Measurements from ENCODE around the gene SUGT1.

The SUGT1 gene

GRCh38 chr13:52723181-52723580, 70.5 kb downstream of the SUGT1 start:
- H3K4me2 ChIP-seq (ENCODE audit: low read length) = no peak overlapping the region
- no peak overlapping the region for H2AFZ ChIP-seq (ENCODE audit: low read length)
- H3K27ac ChIP-seq (ENCODE audit: low read depth, low read length, poor library complexity, severe bottlenecking) = no peak overlapping the region
- H3K36me3 ChIP-seq (ENCODE audit: insufficient read depth, low read length) = no peaks in the 10 kb centered on the region
- no peak overlapping the region for H3K9ac ChIP-seq (ENCODE audit: low read length)
- no peaks in the 10 kb centered on the region for H3K79me2 ChIP-seq (ENCODE audit: insufficient read depth, low read length)
- no peaks in the 10 kb centered on the region for H3K9me2 ChIP-seq (ENCODE audit: low read depth, low read length)
- no peak overlapping the region for H3K4me3 ChIP-seq (ENCODE audit: low read depth, low read length, poor library complexity, severe bottlenecking)
- no peaks in the 10 kb centered on the region for H3K4me1 ChIP-seq (ENCODE audit: insufficient read depth, low read length, severe bottlenecking)
- H3F3A ChIP-seq (ENCODE audit: insufficient read depth, low read length) = no peaks in the 10 kb centered on the region
- H3K27me3 ChIP-seq (ENCODE audit: insufficient read depth, low read length) = no peaks in the 10 kb centered on the region
- no peaks in the 10 kb centered on the region for H4K20me1 ChIP-seq (ENCODE audit: insufficient read depth, low read length)
- TF ChIP-seq EZH2 (IDR thresholded peaks at IDR 0.05; ENCODE audit: borderline replicate concordance, low read length) (no peak), CTCF (IDR thresholded peaks at IDR 0.05; ENCODE audit: low read length) (no peak)
- H3K9me3 ChIP-seq (ENCODE audit: low read length) = no peaks in the 10 kb centered on the region

DNA sequence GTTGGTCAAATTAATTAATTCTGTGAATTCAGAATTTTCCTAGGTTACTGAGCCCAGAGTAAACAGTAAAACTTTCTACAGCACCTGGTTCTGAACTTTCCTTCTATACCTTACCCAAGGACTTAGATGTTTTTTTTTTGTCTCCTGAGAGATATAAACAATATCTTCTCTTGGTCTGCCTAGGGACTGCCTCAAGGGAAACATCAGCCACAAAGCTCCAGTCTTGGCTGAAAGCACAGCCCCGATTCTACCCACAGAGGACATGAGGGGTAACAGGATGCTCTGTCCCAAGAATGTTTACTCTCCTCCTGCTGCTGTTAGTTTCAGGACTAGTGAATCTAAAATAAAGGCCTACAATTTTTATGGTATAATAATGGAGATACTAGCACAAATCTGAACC, 72.7 kb downstream of the SUGT1 start:
- Histone ChIP-seq H3K27me3 (ENCODE audit: insufficient read depth, low read length) (no peaks in the 10 kb centered on the region), H3K9me3 (ENCODE audit: low read length) (no peaks in the 10 kb centered on the region), H3K4me2 (ENCODE audit: low read length) (no peak overlapping the region), H4K20me1 (ENCODE audit: insufficient read depth, low read length) (no peaks in the 10 kb centered on the region), H3K79me2 (ENCODE audit: insufficient read depth, low read length) (no peaks in the 10 kb centered on the region), H3K36me3 (ENCODE audit: insufficient read depth, low read length) (no peaks in the 10 kb centered on the region), H3K9ac (ENCODE audit: low read length) (no peak overlapping the region), H3F3A (ENCODE audit: insufficient read depth, low read length) (no peaks in the 10 kb centered on the region), H2AFZ (ENCODE audit: low read length) (no peak overlapping the region), H3K27ac (ENCODE audit: low read depth, low read length, poor library complexity, severe bottlenecking) (no peak overlapping the region), H3K4me1 (ENCODE audit: insufficient read depth, low read length, severe bottlenecking) (no peaks in the 10 kb centered on the region), H3K4me3 (ENCODE audit: low read depth, low read length, poor library complexity, severe bottlenecking) (no peak overlapping the region), H3K9me2 (ENCODE audit: low read depth, low read length) (no peaks in the 10 kb centered on the region)
- TF ChIP-seq CTCF (IDR thresholded peaks at IDR 0.05; ENCODE audit: low read length) = no peak
- TF ChIP-seq EZH2 (IDR thresholded peaks at IDR 0.05; ENCODE audit: borderline replicate concordance, low read length) = no peak

DNA sequence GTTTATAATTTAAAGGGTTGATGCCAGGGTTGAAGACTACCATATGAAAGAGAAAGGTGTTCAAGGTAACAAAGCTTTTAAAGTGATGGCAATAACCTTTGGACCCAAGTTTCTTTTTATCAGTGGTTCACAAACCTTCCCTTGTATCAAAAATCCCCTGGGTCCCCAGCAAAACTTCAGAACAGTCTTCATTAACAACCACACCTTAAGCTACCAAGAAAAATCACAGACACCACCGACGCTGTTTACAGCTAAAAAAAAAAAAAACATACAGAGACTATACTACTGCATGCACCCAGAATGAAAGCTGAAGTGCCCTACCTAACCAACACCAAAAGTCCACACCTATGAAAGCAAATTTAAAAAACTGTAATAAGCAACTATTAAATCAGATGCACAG, 73.6 kb downstream of the SUGT1 start:
- H3K4me3 ChIP-seq (ENCODE audit: low read depth, low read length, poor library complexity, severe bottlenecking) = no peak overlapping the region
- H3K27me3 ChIP-seq (ENCODE audit: insufficient read depth, low read length) = no peaks in the 10 kb centered on the region
- H3F3A ChIP-seq (ENCODE audit: insufficient read depth, low read length) = no peaks in the 10 kb centered on the region
- H2AFZ ChIP-seq (ENCODE audit: low read length) = no peak overlapping the region
- H3K4me2 ChIP-seq (ENCODE audit: low read length) = no peak overlapping the region
- H3K9ac ChIP-seq (ENCODE audit: low read length) = no peak overlapping the region
- no peaks in the 10 kb centered on the region for H3K9me2 ChIP-seq (ENCODE audit: low read depth, low read length)
- H3K4me1 ChIP-seq (ENCODE audit: insufficient read depth, low read length, severe bottlenecking) = no peaks in the 10 kb centered on the region
- TF ChIP-seq EZH2 (IDR thresholded peaks at IDR 0.05; ENCODE audit: borderline replicate concordance, low read length) (no peak), CTCF (IDR thresholded peaks at IDR 0.05; ENCODE audit: low read length) (no peak)
- H3K27ac ChIP-seq (ENCODE audit: low read depth, low read length, poor library complexity, severe bottlenecking) = no peak overlapping the region
- no peaks in the 10 kb centered on the region for H4K20me1 ChIP-seq (ENCODE audit: insufficient read depth, low read length)
- no peaks in the 10 kb centered on the region for H3K36me3 ChIP-seq (ENCODE audit: insufficient read depth, low read length)
- no peaks in the 10 kb centered on the region for H3K79me2 ChIP-seq (ENCODE audit: insufficient read depth, low read length)
- no peaks in the 10 kb centered on the region for H3K9me3 ChIP-seq (ENCODE audit: low read length)
